Keratinocyte (primary cell): Measurements from ENCODE around the gene LRRIQ3.

Experiments used
- CTCF ChIP-seq, 3 experiments: IDR thresholded peaks in 1 of 3; conservative IDR thresholded peaks in 1 of 3; optimal IDR thresholded peaks in 1 of 3; 2 replicates in 2 of 3; 3 replicates in 1 of 3; pipeline versions ENCODE3 to v1.5.1; 2011; ENCODE audit warnings: low read length in 3 of 3, mild to moderate bottlenecking in 3 of 3, moderate library complexity in 2 of 3, control low read depth in 1 of 3, inconsistent platforms in 1 of 3; ENCODE audit not compliant: insufficient read depth in 2 of 3; ENCODE audit errors: extremely low read depth in 1 of 3
- EZH2 ChIP-seq: IDR thresholded peaks from one replicate; pipeline ENCODE4 v1.6.1; 2012; ENCODE audit warnings: inconsistent platforms, mild to moderate bottlenecking, low read length, moderate library complexity

- no peak for TF ChIP-seq CTCF (optimal IDR thresholded peaks at IDR 0.05 in 1 of 3, IDR thresholded peaks at IDR 0.05 in 1 of 3, conservative IDR thresholded peaks at IDR 0.05 in 1 of 3; ENCODE audit: extremely low read depth in 1 of 3, insufficient read depth in 2 of 3, low read length in 3 of 3)
- TF ChIP-seq EZH2 = no peak
Observed at GRCh38 chr1:74223453-74223852, 25.5 kb upstream of the LRRIQ3 start.
